ENCODE measurements around the gene MYRIP.
"Not testable (repeated sequence)": the region's sequence is repeated elsewhere in the genome, so short reads cannot be mapped to it uniquely, and the experiment has no call there.

MYRIP gene

DNA sequence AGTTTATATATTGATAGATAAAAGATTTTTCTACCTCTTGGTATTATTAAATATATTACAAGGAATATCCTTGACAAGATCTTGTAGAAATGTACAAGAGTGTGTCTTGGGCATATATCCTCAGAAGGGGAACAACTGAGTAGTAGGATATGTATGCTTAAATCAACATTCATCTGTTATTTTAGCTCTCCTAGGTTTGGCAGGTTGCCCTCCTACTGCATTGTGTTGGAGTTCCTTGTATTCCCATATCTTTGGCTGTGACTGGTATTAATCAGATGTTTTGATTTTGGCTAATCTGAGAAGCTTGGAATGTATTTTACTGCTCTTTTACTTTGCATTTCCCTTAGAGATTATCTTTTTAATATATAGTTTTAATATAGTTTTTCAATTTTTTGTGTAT lies 4.6 kb downstream of the MYRIP start:
- Histone ChIP-seq H3K27me3 (ENCODE audit: control insufficient read depth in 3 of 3, insufficient read depth in 3 of 3, low read depth in 1 of 3, low read length in 3 of 3) (peaks cover 18 to 30% (median 25%) of the 10 kb centered on the region in 3 experiments), H2BK120ac (ENCODE audit: low read depth, low read length) (no peak overlapping the region), H3K79me1 (ENCODE audit: low read depth, low read length) (no peaks in the 10 kb centered on the region), H3K27ac (replicated peaks; ENCODE audit: low read length) (no peak overlapping the region), H3K14ac (ENCODE audit: low read length) (no peak overlapping the region), H2AFZ (ENCODE audit: low read length) (no peak overlapping the region), H3K4me1 (ENCODE audit: control insufficient read depth in 2 of 2, insufficient read depth in 1 of 2, low read depth in 1 of 2, low read length in 2 of 2) (peaks cover 0 to 5% of the 10 kb centered on the region in 2 donors), H3K9ac (ENCODE audit: low read depth, low read length, poor library complexity) (no peak overlapping the region), H3K23ac (ENCODE audit: low read depth, low read length, poor library complexity) (no peak overlapping the region), H2BK15ac (ENCODE audit: low read length) (no peak overlapping the region), H3K36me3 (replicated peaks in 1 of 2; ENCODE audit: control insufficient read depth in 2 of 2, insufficient read depth in 2 of 2, low read length in 2 of 2) (no peaks in the 10 kb centered on the region), H3K4me2 (ENCODE audit: insufficient read depth, low read length, poor library complexity, severe bottlenecking) (no peak overlapping the region), H3K18ac (ENCODE audit: low read length) (no peak overlapping the region), H4K8ac (ENCODE audit: low read depth, low read length) (no peak overlapping the region), H2BK5ac (ENCODE audit: low read length) (no peak overlapping the region), H3K4ac (ENCODE audit: low read length) (no peak overlapping the region), H2AK5ac (ENCODE audit: low read depth, low read length) (no peak overlapping the region), H4K91ac (ENCODE audit: low read depth, low read length, poor library complexity) (no peak overlapping the region), H2BK12ac (ENCODE audit: low read length) (no peak overlapping the region), H3K9me3 (replicated peaks in 1 of 2; ENCODE audit: control insufficient read depth in 2 of 2, insufficient read depth in 1 of 2, low read depth in 1 of 2, low read length in 2 of 2) (peaks cover 0 to 2% of the 10 kb centered on the region in 2 donors), H3K4me3 (ENCODE audit: low read length in 2 of 2) (no peak overlapping the region)
- DNase-seq (ENCODE audit: low spot score): no peak

DNA sequence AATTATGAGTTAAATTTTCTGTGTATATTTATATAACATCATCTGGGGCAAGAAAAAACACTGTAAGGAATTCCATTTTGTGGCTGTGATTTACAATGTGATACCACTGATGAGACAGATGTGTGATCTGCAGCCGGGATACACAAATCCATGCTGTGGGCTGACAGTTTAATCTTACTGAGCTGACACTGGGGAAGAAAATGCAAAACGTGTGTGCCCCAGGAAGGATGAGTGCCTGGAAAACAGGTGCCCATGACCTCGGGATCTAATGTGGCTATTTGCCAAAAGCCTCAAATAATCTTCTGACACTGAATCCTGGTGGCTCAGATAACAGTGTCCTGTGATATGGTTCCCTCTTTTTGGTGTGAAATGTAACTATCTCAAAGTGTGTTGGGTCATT lies 10.5 kb downstream of the MYRIP start:
- Histone ChIP-seq H2BK5ac (ENCODE audit: low read length) (no peak overlapping the region), H3K14ac (ENCODE audit: low read length) (no peak overlapping the region), H2BK15ac (ENCODE audit: low read length) (no peak overlapping the region), H2BK12ac (ENCODE audit: low read length) (no peak overlapping the region), H3K36me3 (replicated peaks in 1 of 2; ENCODE audit: control insufficient read depth in 2 of 2, insufficient read depth in 2 of 2, low read length in 2 of 2) (no peaks in the 10 kb centered on the region), H3K79me1 (ENCODE audit: low read depth, low read length) (no peaks in the 10 kb centered on the region), H2AK5ac (ENCODE audit: low read depth, low read length) (no peak overlapping the region), H3K4me1 (ENCODE audit: control insufficient read depth in 2 of 2, insufficient read depth in 1 of 2, low read depth in 1 of 2, low read length in 2 of 2) (no peaks in the 10 kb centered on the region), H3K23ac (ENCODE audit: low read depth, low read length, poor library complexity) (no peak overlapping the region), H3K18ac (ENCODE audit: low read length) (no peak overlapping the region), H3K4me3 (ENCODE audit: low read length in 2 of 2) (no peak overlapping the region), H4K8ac (ENCODE audit: low read depth, low read length) (no peak overlapping the region), H4K91ac (ENCODE audit: low read depth, low read length, poor library complexity) (no peak overlapping the region), H3K27me3 (ENCODE audit: control insufficient read depth in 3 of 3, insufficient read depth in 3 of 3, low read depth in 1 of 3, low read length in 3 of 3) (no peaks in the 10 kb centered on the region), H3K4me2 (ENCODE audit: insufficient read depth, low read length, poor library complexity, severe bottlenecking) (no peak overlapping the region), H3K9ac (ENCODE audit: low read depth, low read length, poor library complexity) (no peak overlapping the region), H3K27ac (replicated peaks; ENCODE audit: low read length) (no peak overlapping the region), H3K9me3 (replicated peaks in 1 of 2; ENCODE audit: control insufficient read depth in 2 of 2, insufficient read depth in 1 of 2, low read depth in 1 of 2, low read length in 2 of 2) (no peaks in the 10 kb centered on the region), H2AFZ (ENCODE audit: low read length) (no peak overlapping the region), H3K4ac (ENCODE audit: low read length) (no peak overlapping the region), H2BK120ac (ENCODE audit: low read depth, low read length) (no peak overlapping the region)
- no peak for DNase-seq (ENCODE audit: low spot score)
- WGBS, 2 donors (ENCODE audit: extremely low coverage in 2 of 2, insufficient read length in 2 of 2, insufficient replicate concordance in 1 of 2): no CpG with 5 or more reads among the region's 3 CpGs

DNA sequence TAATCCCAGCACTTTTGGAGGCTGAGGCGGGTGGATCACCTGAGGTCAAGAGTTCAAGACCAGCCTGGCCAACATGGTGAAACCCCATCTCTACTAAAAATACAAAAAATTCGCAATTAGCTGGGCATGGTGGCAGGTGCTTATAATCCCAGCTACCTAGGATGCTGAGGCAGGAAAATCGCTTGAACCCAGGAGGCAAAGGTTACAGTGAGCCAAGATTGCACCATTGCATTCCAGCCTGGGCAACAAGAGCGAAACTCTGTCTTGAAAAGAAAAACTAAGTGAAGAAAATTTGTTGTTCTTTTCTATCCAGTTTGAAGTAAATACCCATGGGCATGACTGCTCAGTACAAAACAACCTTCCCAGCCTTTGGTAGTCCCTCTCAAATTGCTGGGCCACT lies 24.4 kb downstream of the MYRIP start:
- H3K9me3 ChIP-seq (replicated peaks in 1 of 2; ENCODE audit: control insufficient read depth in 2 of 2, insufficient read depth in 1 of 2, low read depth in 1 of 2, low read length in 2 of 2); H3K36me3 ChIP-seq (replicated peaks in 1 of 2; ENCODE audit: control insufficient read depth in 2 of 2, insufficient read depth in 2 of 2, low read length in 2 of 2); H3K4me3 ChIP-seq (ENCODE audit: low read length in 2 of 2); H2BK15ac ChIP-seq (ENCODE audit: low read length); H2BK120ac ChIP-seq (ENCODE audit: low read depth, low read length); H2AFZ ChIP-seq (ENCODE audit: low read length); H3K4me1 ChIP-seq (ENCODE audit: control insufficient read depth in 2 of 2, insufficient read depth in 1 of 2, low read depth in 1 of 2, low read length in 2 of 2); H3K18ac ChIP-seq (ENCODE audit: low read length); H3K79me1 ChIP-seq (ENCODE audit: low read depth, low read length); H3K9ac ChIP-seq (ENCODE audit: low read depth, low read length, poor library complexity); H3K4me2 ChIP-seq (ENCODE audit: insufficient read depth, low read length, poor library complexity, severe bottlenecking); H3K14ac ChIP-seq (ENCODE audit: low read length); H3K27ac ChIP-seq (replicated peaks; ENCODE audit: low read length); H3K27me3 ChIP-seq (ENCODE audit: control insufficient read depth in 3 of 3, insufficient read depth in 3 of 3, low read depth in 1 of 3, low read length in 3 of 3); H3K4ac ChIP-seq (ENCODE audit: low read length); H2BK5ac ChIP-seq (ENCODE audit: low read length); H4K91ac ChIP-seq (ENCODE audit: low read depth, low read length, poor library complexity); H2BK12ac ChIP-seq (ENCODE audit: low read length); H2AK5ac ChIP-seq (ENCODE audit: low read depth, low read length); H3K23ac ChIP-seq (ENCODE audit: low read depth, low read length, poor library complexity); DNase-seq (ENCODE audit: low spot score); H4K8ac ChIP-seq (ENCODE audit: low read depth, low read length): not testable (repeated sequence)
- WGBS, 2 donors (ENCODE audit: extremely low coverage in 2 of 2, insufficient read length in 2 of 2, insufficient replicate concordance in 1 of 2): no CpG with 5 or more reads among the region's 4 CpGs

DNA sequence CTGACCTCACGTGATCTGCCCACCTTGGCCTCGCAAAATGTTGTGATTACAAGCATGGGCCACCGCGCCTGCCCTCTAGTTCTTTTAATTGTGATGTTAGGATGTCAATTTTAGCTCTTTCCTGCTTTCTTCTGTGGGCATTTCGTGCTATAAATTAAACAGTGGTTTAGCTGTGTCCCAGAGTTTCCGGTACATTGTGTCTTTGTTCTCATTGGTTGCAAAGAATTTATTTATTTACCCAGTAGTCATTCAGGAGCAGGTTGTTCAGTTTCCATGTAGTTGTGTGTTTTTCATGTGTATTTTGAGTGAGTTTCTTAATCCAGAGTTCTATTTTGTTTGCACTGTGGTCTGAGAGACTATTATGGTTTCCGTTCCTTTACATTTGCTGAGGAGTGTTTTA lies 30.1 kb downstream of the MYRIP start:
- Histone ChIP-seq H2BK5ac (ENCODE audit: low read length) (no peak overlapping the region), H3K79me1 (ENCODE audit: low read depth, low read length) (no peaks in the 10 kb centered on the region), H2AFZ (ENCODE audit: low read length) (no peak overlapping the region), H3K23ac (ENCODE audit: low read depth, low read length, poor library complexity) (no peak overlapping the region), H3K27me3 (ENCODE audit: control insufficient read depth in 3 of 3, insufficient read depth in 3 of 3, low read depth in 1 of 3, low read length in 3 of 3) (no peaks in the 10 kb centered on the region), H3K36me3 (replicated peaks in 1 of 2; ENCODE audit: control insufficient read depth in 2 of 2, insufficient read depth in 2 of 2, low read length in 2 of 2) (no peaks in the 10 kb centered on the region), H3K18ac (ENCODE audit: low read length) (no peak overlapping the region), H3K4me3 (ENCODE audit: low read length in 2 of 2) (no peak overlapping the region), H2BK15ac (ENCODE audit: low read length) (no peak overlapping the region), H2BK12ac (ENCODE audit: low read length) (no peak overlapping the region), H4K91ac (ENCODE audit: low read depth, low read length, poor library complexity) (no peak overlapping the region), H2BK120ac (ENCODE audit: low read depth, low read length) (no peak overlapping the region), H3K4me2 (ENCODE audit: insufficient read depth, low read length, poor library complexity, severe bottlenecking) (no peak overlapping the region), H2AK5ac (ENCODE audit: low read depth, low read length) (no peak overlapping the region), H3K9me3 (replicated peaks in 1 of 2; ENCODE audit: control insufficient read depth in 2 of 2, insufficient read depth in 1 of 2, low read depth in 1 of 2, low read length in 2 of 2) (no peaks in the 10 kb centered on the region), H3K4me1 (ENCODE audit: control insufficient read depth in 2 of 2, insufficient read depth in 1 of 2, low read depth in 1 of 2, low read length in 2 of 2) (no peaks in the 10 kb centered on the region), H3K9ac (ENCODE audit: low read depth, low read length, poor library complexity) (no peak overlapping the region), H3K27ac (replicated peaks; ENCODE audit: low read length) (no peak overlapping the region), H3K14ac (ENCODE audit: low read length) (no peak overlapping the region), H3K4ac (ENCODE audit: low read length) (no peak overlapping the region), H4K8ac (ENCODE audit: low read depth, low read length) (no peak overlapping the region)
- no peak for DNase-seq (ENCODE audit: low spot score)
- WGBS, 2 donors (ENCODE audit: extremely low coverage in 2 of 2, insufficient read length in 2 of 2, insufficient replicate concordance in 1 of 2): no CpG with 5 or more reads among the region's 7 CpGs
